ENCODE measurements around the gene INPP4B.

GRCh38 chr4:142100941-142101340 lies 745.2 kb downstream of the INPP4B start:
- TF ChIP-seq EZH2 (IDR thresholded peaks at IDR 0.05; ENCODE audit: insufficient read depth, poor library complexity, severe bottlenecking), result no peak
- no peak for TF ChIP-seq EZH2phosphoT487 (IDR thresholded peaks at IDR 0.05; ENCODE audit: insufficient read depth, low read depth)

All from GM23248 (cell line).